GM19324 (cell line): Measurements from ENCODE around the gene SLC39A11.
"Not testable (repeated sequence)": the region's sequence is repeated elsewhere in the genome, so short reads cannot be mapped to it uniquely, and the experiment has no call there.

Experiments used
- ATAC-seq: cut with Tn5 transposase; IDR thresholded peaks from one replicate; pipeline ENCODE4 v1.9.1; 2021; ENCODE audit warnings: mild to moderate bottlenecking, moderate library complexity; ENCODE audit not compliant: unreplicated experiment, low FRiP score

SLC39A11 gene

GRCh38 chr17:72708682-72709081, 383.8 kb downstream of the SLC39A11 start:
- not testable (repeated sequence) for ATAC-seq

GRCh38 chr17:72707881-72708280, 384.6 kb downstream of the SLC39A11 start:
- ATAC-seq: no peak

GRCh38 chr17:72706396-72706981, 386.0 kb downstream of the SLC39A11 start:
- ATAC-seq: no peak

- no peak for ATAC-seq
These were observed 386.5 kb downstream of the SLC39A11 start for GRCh38 chr17:72705905-72706395.

- no peak for ATAC-seq
These were observed 389.5 kb downstream of the SLC39A11 start for GRCh38 chr17:72702998-72703397.

GRCh38 chr17:72702136-72702735, 390.3 kb downstream of the SLC39A11 start:
- no peak for ATAC-seq

- no peak for ATAC-seq
These were observed 392.3 kb downstream of the SLC39A11 start for GRCh38 chr17:72700226-72700625.

- ATAC-seq: no peak
These were observed 392.9 kb downstream of the SLC39A11 start for GRCh38 chr17:72699545-72699944.

GRCh38 chr17:72697602-72698146, 394.8 kb downstream of the SLC39A11 start:
- ATAC-seq: no peak

GRCh38 chr17:72696721-72697120, 395.8 kb downstream of the SLC39A11 start:
- no peak for ATAC-seq

GRCh38 chr17:72696156-72696555, 396.3 kb downstream of the SLC39A11 start:
- ATAC-seq: no peak

GRCh38 chr17:72693956-72694355, 398.5 kb downstream of the SLC39A11 start:
- ATAC-seq: no peak

- no peak for ATAC-seq
These were observed 399.2 kb downstream of the SLC39A11 start for GRCh38 chr17:72693151-72693878.

- no peak for ATAC-seq
These were observed 399.8 kb downstream of the SLC39A11 start for GRCh38 chr17:72692676-72693075.

- ATAC-seq: no peak
These were observed 400.9 kb downstream of the SLC39A11 start for GRCh38 chr17:72691586-72691985.

- ATAC-seq: no peak
These were observed 401.5 kb downstream of the SLC39A11 start for GRCh38 chr17:72691017-72691416.

GRCh38 chr17:72687886-72688285, 404.6 kb downstream of the SLC39A11 start:
- ATAC-seq: no peak

GRCh38 chr17:72684405-72685020, 408.0 kb downstream of the SLC39A11 start:
- ATAC-seq: no peak

- ATAC-seq: no peak
These were observed 408.7 kb downstream of the SLC39A11 start for GRCh38 chr17:72683506-72684404.

- no peak for ATAC-seq
These were observed 409.9 kb downstream of the SLC39A11 start for GRCh38 chr17:72682605-72683004.
